ENCODE measurements around the gene ALDH8A1. TPM values are rescaled to one million over a fixed set of nuclear protein-coding genes. Genes with fewer than 3 reads are reported as not detected.

ALDH8A1 gene
- polyA plus RNA-seq, 3 donors, result 0.77 TPM; not detected in 2

DNA sequence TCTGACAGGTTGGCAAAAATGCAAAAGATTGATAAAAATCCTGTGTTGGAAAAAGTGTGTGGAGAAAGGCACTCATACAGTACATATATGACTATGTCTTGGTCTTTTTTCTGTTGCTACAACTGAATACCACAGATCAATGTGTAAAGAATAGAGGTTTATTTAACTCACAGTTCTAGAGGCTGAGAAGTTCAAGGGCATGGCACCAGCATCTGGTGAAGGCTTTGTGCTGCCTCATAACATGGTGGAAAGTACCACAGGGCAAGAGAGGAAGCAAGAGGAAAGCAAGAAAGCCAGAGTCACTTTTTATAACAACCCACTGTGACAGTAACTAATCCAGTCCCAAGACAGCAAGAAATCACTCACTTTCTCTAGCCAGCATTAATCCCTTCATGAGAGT, 57.5 kb downstream of the ALDH8A1 start:
- intact Hi-C loops (cut with micrococcal nuclease), result no loop called here
- no peaks in the 10 kb centered on the region for H3K36me3 Mint-ChIP-seq

GRCh38 chr6:134891633-134892032, 58.3 kb downstream of the ALDH8A1 start:
- peak overlapping the region in 1 of 7 donors; percentile 47 for H3K27ac Mint-ChIP-seq
- peaks cover 0 to 7% (median 3%) of the 10 kb centered on the region in 7 donors for H3K9me3 Mint-ChIP-seq

More for the DNA sequence above, 57.5 kb downstream of the ALDH8A1 start:
- Mint-ChIP-seq H3K27ac (no peak overlapping the region), H3K27me3 (ENCODE audit: low read depth in 3 of 3) (peaks cover 0 to 6% (median 2%) of the 10 kb centered on the region in 3 donors), H3K4me1 (no peaks in the 10 kb centered on the region), H3K4me3 (no peak overlapping the region), H3K9me3 (peaks cover 0 to 7% (median 3%) of the 10 kb centered on the region in 7 donors)
- H3K9ac ChIP-seq (ENCODE audit: insufficient read depth, low read length, poor library complexity, severe bottlenecking), result no peak overlapping the region
- H3K9me3 ChIP-seq (replicated peaks in 1 of 2; ENCODE audit: control insufficient read depth in 1 of 2, insufficient read depth in 1 of 2, low read length in 2 of 2), result no peaks in the 10 kb centered on the region
- no peak for DNase-seq
- H3K36me3 ChIP-seq (replicated peaks in 1 of 2; ENCODE audit: control insufficient read depth in 1 of 2, insufficient read depth in 2 of 2, low read length in 2 of 2), result no peaks in the 10 kb centered on the region
- H3K4me2 ChIP-seq (replicated peaks; ENCODE audit: extremely low read depth, low read length, poor library complexity, severe bottlenecking), result no peak overlapping the region
- TF ChIP-seq, protein P1, sequence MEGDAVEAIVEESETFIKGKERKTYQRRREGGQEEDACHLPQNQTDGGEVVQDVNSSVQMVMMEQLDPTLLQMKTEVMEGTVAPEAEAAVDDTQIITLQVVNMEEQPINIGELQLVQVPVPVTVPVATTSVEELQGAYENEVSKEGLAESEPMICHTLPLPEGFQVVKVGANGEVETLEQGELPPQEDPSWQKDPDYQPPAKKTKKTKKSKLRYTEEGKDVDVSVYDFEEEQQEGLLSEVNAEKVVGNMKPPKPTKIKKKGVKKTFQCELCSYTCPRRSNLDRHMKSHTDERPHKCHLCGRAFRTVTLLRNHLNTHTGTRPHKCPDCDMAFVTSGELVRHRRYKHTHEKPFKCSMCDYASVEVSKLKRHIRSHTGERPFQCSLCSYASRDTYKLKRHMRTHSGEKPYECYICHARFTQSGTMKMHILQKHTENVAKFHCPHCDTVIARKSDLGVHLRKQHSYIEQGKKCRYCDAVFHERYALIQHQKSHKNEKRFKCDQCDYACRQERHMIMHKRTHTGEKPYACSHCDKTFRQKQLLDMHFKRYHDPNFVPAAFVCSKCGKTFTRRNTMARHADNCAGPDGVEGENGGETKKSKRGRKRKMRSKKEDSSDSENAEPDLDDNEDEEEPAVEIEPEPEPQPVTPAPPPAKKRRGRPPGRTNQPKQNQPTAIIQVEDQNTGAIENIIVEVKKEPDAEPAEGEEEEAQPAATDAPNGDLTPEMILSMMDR (IDR thresholded peaks at IDR 0.05), result no peak
- no peak overlapping the region for H3K4me3 ChIP-seq (replicated peaks in 1 of 3; ENCODE audit: low read depth in 2 of 3, low read length in 3 of 3)
- no peaks in the 10 kb centered on the region for H3K79me2 ChIP-seq (ENCODE audit: insufficient read depth, low read length)
- no peaks in the 10 kb centered on the region for H3K27me3 ChIP-seq (ENCODE audit: control insufficient read depth in 2 of 2, insufficient read depth in 2 of 2, low read length in 2 of 2)
- no peaks in the 10 kb centered on the region for H4K20me1 ChIP-seq (ENCODE audit: insufficient read depth, low read length)
- no peak overlapping the region for H3K27ac ChIP-seq (ENCODE audit: low read depth in 1 of 2, low read length in 2 of 2)
- no peak overlapping the region for H2AFZ ChIP-seq (ENCODE audit: insufficient read depth, low read depth, low read length, poor library complexity, severe bottlenecking)
- H3K4me1 ChIP-seq (ENCODE audit: control insufficient read depth in 1 of 2, insufficient read depth in 2 of 2, low read length in 2 of 2), result no peaks in the 10 kb centered on the region

More at GRCh38 chr6:134891633-134892032, 58.3 kb downstream of the ALDH8A1 start:
- no peaks in the 10 kb centered on the region for H3K27me3 ChIP-seq (ENCODE audit: control insufficient read depth in 2 of 2, insufficient read depth in 2 of 2, low read length in 2 of 2)
- TF ChIP-seq, protein P1 (IDR thresholded peaks at IDR 0.05), result no peak
- intact Hi-C loops (cut with micrococcal nuclease), result no loop called here
- no peak overlapping the region for H3K4me3 Mint-ChIP-seq
- H3K27me3 Mint-ChIP-seq (ENCODE audit: low read depth in 3 of 3), result peaks cover 0 to 6% (median 2%) of the 10 kb centered on the region in 3 donors
- H3K4me1 ChIP-seq (ENCODE audit: control insufficient read depth in 1 of 2, insufficient read depth in 2 of 2, low read length in 2 of 2), result no peaks in the 10 kb centered on the region
- no peak overlapping the region for H3K4me3 ChIP-seq (replicated peaks in 1 of 3; ENCODE audit: low read depth in 2 of 3, low read length in 3 of 3)
- no peaks in the 10 kb centered on the region for H3K36me3 ChIP-seq (replicated peaks in 1 of 2; ENCODE audit: control insufficient read depth in 1 of 2, insufficient read depth in 2 of 2, low read length in 2 of 2)
- H3K4me1 Mint-ChIP-seq, result no peaks in the 10 kb centered on the region
- no peaks in the 10 kb centered on the region for H3K9me3 ChIP-seq (replicated peaks in 1 of 2; ENCODE audit: control insufficient read depth in 1 of 2, insufficient read depth in 1 of 2, low read length in 2 of 2)
- no peak overlapping the region for H3K4me2 ChIP-seq (replicated peaks; ENCODE audit: extremely low read depth, low read length, poor library complexity, severe bottlenecking)
- no peak overlapping the region for H3K27ac ChIP-seq (ENCODE audit: low read depth in 1 of 2, low read length in 2 of 2)
- no peak overlapping the region for H3K9ac ChIP-seq (ENCODE audit: insufficient read depth, low read length, poor library complexity, severe bottlenecking)
- no peaks in the 10 kb centered on the region for H3K36me3 Mint-ChIP-seq
- DNase-seq, result no peak
- H3K79me2 ChIP-seq (ENCODE audit: insufficient read depth, low read length), result no peaks in the 10 kb centered on the region
- H2AFZ ChIP-seq (ENCODE audit: insufficient read depth, low read depth, low read length, poor library complexity, severe bottlenecking), result no peak overlapping the region
- no peaks in the 10 kb centered on the region for H4K20me1 ChIP-seq (ENCODE audit: insufficient read depth, low read length)

All from CD14-positive monocyte (primary cell).